GM18511 (cell line): ENCODE measurements around the gene MB.

Source experiments
- ATAC-seq: cut with Tn5 transposase; IDR thresholded peaks from one replicate; pipeline ENCODE4 v1.9.1; 2021; ENCODE audit warnings: mild to moderate bottlenecking, moderate library complexity; ENCODE audit not compliant: unreplicated experiment

Gene MB

DNA sequence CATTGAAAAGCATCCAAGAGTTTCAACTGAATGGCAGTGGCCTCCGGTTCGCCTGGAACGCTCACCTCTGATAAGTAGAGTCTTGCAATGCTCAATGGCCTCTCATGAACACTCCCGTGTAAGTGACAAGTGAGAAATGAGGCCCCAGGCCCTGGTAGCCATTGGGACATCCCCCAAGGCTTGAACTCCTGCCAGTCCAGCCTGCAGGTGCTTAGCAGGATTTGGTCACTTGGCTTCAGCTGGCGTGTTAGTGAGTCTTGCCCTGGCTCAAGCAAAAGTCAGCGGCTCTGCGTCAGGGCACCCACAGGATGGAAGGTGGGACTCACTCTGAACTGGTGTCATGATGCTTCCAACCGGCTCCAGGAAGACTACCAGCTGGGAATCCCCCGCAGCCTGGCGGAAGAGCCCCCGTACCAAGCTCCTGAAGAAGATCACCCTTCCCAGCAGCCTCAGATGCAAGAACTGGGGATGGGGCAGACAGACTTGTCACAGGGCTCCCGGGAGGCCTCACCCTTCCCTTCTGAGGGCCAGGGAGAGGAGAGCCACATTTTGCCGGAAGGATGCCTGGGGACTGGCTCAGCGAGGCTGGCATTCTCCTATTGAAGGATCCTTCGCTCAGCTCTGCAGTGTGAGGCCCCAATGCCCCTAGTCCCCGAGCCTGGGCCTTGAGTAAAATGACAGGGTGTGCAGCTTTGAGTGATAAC, 19.3 kb downstream of the MB start:
- ATAC-seq: no peak

DNA sequence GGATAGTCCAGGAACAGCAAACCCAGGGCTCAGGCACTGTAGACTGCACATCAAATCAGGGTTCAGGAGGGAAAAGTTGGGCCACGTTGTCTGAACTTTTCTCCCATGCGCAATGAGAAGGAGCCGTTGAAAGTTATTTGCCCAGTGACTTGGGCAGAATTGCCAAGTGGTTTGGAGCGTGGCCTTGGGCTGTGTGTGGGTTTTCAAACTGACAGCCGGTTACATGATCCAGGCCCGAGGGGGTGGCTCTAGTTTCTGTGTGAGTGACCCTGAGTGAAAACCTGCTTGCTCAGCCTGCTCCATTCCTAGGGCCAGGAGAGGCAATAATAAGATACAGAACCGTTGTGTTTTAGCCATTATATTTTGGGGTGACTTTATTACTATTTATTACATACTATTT, 20.3 kb downstream of the MB start:
- ATAC-seq: no peak

DNA sequence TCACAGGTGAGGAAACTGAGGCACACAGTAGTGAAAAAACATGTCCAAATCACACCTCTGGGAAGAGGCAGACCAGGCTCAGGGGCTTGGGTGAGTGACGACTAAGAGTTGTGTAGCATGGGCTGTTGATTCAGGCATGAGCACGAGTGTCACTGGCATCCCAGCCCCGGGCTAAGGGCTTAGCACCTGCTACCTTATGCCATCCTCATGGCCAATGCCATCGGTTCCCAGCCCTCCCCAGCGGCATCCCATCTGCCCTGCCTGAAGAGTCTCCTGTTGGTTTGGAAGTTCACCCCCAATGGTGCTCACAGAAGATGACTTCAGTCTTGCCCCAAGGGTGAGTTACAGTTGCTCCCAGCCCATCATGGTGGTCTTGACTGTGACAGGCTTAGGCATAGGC, 22.4 kb downstream of the MB start:
- ATAC-seq: no peak

DNA sequence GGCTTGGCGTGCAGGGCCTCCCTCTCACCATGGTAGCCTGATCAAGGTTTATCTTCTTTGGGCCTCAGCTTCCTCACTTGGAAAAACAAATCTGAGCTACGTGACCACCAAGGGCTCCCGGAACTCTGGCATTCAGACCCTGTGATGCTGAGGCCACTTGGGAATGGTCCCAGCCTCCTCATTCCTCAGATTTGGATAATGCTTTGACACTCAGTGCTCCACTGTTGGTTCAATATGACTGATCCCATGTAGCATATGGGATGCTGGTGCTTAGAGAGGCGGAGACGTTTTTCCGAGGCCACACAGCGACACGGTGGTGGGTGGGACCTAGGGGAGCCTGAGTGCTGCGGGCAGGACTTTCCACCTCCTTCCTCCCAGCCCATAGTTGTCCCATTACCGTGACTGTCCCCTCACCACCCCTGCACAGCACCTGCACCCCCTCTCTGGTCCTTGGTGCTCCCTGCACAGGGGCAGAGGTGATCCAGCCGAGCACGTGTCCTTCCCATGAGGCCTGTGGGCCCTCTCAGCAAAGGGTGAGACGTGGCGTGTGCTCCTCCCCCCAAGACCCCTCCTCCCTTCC, 23.1 kb downstream of the MB start:
- no peak for ATAC-seq

DNA sequence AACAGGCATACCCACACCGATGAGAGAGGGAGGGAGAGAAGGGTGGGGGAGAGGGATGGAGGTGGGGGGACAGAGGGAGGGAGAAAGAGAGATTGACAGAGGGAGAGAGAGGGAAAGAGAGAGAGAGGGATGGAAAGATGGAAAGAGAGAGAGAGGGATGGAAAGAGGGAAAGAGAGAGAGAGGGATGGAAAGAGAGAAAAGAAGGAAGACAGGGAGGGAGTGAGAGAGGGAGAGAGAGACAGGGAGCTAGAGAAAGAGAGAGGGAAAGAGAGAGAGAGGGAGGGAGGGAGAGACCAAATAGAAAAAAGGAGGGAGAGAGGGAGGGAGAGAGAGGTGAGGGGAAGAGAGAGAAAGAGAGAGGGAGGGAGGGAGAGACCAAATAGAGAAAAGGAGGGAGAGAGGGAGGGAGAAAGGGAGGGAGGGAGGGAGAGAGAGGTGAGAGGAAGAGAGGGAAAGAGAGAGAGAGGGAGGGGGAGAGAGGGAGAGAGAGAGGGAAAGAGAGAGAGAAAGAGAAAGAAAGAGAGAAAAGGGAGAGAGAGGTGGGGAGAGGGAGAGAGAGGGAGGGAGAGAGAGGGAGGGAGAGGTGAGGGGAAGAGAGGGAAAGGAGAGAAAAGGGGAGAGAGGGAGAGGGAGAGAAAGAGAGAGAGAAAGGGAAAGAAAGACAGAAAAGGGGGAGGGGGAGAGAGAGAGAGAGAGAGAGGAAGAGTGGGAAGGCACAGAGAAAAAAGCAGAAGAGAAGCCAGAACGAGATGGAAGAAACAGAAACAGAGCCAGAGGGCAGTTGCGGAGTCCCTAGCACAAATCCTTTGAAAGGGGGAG, 23.8 kb downstream of the MB start:
- no peak for ATAC-seq

DNA sequence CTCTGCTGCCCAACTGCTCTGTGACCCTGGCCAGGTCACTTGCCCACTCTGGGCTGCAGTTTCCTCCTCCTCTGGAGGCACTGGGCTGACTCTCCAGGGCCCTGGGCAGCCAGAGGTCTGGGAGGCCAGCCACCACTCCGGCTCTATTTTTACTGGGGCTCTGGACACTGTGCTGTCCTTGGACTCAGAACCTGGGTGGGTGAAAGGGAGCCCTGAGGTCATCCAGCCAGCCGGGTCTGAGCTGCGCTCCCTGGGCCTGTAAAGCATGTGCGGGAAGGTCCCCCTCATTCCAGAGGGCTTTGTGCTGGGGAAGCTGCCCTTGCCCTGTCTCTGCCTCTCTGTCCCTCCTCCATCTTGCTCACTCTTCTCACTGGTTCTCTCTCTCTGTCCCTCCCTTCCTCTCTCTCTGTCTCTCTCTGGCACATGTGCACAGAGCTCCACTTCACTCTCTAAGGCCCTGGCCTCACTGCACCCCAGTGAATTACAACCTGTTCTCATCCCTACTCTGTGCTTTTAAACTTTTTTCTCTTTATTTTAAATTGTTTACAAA, 24.6 kb downstream of the MB start:
- no peak for ATAC-seq

DNA sequence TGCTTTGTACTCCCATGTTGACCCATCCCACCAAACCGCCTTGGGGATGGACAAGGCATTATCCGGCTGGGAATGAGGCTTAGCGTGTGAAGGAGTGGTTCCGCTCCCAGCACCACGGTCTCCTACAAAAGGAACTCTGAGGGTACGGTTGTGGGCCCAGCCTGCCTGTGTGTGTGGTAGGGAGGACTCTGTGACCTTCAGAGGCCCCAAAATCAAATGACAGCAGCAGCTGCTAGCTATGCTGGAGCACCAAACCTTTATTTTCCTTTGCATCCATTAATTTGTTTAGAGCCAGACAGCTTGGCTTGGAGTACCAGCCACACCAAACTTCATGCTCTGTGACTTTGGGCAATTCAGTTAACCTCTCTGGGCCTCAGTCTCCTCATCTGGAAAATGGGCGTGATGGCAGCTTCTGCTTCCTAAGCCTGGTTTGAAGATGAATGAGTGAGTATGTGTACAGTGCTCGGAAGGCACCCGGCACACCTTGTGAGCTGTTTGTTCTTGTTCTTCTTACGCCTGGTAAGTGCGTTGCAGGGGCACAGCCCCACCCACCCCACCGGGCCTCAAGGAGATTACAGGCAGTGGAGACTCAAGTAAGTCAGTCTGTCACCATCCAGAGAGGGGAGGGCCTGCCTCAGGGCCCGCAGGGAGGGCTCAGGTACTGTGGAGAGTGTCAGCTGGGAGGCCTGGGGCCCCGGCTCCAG, 25.3 kb downstream of the MB start:
- ATAC-seq: no peak

DNA sequence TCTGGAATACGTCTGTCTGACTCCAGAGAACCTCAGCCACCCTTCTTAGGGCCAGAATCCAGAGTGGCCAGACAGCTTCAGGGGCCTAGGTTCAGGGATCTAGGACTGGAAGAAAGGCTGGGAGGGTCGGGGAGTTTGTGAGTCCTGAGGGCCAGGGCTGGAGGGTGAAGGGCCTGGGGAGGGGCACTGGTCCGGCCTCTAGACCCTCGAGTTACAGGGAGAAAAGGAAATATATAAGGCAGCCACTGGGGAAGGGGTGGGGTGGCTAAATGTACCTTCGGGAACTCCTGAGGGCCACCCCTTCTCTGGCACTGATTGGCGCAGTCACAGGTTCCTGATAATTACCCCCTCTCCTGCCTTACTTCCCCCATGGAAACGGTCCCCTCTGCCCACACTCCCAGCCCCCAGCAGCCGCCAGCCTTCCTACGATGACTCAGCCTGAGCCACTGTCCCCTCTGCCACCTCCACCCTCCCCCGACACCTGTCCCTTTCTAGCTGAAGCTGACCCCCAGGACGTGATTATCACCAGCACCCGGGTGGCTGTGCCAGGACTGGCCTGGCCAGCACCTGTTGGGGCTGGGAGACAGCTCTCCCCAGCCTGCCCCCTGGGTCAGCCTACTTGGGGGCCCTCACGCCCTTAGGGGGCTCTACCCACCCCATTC, 26.4 kb downstream of the MB start:
- ATAC-seq: no peak

DNA sequence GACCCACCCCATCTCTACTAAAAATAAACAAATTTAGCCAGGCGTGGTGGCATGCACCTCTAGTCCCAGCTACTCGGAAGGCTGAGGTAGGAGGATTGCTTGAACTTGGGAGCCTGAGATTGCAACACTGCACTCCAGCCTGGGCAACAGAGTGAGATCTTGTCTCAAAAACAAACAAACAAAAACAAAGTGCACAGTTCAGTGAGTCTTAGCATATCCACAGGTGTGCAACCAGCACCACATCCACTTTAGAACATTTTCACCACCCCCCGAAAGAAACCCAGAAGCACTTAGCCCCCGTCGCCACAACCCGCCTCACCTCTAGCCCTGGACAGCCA, 27.4 kb downstream of the MB start:
- no peak for ATAC-seq

DNA sequence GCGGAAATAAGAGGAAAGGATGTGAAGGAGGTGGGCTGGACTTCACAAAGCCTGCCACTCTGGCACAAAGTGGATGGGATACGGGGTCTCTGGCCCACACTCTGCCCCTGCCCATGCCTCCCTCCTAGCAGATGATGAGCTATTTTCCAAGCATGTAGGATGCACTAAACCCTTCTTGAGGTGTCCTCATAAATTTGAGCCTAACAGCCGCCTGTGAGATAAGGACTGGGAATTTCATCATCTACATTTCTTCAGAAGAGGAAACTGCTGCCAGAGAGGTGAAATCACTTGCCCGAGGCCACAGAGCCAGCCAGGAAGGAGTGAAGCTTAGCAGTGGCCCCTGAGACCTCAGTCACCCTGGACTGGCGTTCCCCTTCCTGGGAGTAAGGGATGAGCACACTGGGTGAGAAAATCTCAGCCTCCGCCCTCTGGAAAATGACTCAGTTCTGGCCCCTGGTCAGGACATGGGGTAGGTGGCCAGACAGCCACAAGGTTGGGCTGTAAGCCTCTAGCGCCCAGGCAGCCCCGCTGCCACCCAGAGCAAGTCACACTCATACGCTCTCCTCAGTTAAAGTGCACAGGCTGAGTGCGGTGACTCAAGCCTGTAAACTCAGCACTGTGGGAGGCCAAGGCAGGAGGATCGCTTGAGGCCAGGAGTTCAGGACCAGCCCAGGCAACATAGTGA, 27.9 kb downstream of the MB start:
- no peak for ATAC-seq

DNA sequence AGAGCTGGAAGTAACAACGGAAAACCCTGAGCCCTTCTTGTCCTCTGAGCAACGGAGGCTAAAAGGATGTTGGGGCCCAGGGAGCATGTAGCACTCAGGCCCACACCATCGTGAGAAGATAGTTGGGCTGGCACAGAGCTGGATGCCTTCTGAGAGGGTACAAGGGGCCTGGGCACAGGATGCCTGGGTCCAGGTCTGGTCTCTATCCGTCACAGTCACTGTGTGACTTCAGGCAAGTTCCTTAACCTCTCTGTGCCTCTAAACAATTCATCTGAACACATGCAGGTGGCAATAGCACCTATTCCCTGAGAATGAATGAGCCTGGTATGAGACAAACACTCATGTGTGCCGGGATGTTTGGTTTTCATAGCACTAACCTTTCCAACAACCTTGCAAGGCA, 29.2 kb downstream of the MB start:
- ATAC-seq: no peak

DNA sequence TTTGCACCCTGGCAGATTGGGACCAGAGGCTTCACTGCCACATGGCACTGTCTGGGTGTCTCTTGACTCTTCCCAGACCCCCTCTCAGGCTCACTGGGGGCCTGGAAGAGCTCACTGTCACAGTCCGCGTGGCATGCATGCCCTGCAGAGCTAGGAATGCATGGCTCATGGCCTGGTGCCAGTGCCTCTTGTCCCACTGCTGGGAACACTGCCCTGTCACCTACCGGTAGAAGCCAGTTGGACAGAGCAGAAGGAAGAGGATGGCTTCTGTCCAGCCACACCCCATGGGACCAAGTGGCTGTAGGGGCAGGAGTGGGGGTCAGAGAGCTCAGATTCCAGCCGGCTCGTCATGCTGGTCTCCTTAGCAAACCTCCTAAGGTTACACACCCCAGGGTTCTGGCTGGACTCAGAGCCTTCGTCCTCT, 29.7 kb downstream of the MB start:
- no peak for ATAC-seq

DNA sequence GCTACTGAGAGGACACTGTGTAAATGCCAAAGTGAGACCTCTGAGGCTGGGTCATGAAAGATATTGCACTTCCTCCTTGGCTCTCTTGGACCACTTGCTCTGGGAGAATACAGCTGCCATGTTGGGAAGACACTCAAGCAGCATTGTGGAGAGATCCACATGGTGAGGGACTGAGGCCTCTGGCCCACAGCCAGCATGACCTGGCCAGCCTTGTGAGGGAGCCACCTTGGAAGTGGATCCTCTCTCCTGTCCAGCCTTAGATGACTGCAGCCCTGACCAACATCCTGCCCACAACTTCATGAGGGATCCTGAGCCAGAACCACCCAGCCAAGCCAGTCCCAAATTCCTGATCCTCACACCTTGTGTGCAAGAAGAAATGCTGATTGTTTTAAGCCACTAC, 30.4 kb downstream of the MB start:
- ATAC-seq: no peak

DNA sequence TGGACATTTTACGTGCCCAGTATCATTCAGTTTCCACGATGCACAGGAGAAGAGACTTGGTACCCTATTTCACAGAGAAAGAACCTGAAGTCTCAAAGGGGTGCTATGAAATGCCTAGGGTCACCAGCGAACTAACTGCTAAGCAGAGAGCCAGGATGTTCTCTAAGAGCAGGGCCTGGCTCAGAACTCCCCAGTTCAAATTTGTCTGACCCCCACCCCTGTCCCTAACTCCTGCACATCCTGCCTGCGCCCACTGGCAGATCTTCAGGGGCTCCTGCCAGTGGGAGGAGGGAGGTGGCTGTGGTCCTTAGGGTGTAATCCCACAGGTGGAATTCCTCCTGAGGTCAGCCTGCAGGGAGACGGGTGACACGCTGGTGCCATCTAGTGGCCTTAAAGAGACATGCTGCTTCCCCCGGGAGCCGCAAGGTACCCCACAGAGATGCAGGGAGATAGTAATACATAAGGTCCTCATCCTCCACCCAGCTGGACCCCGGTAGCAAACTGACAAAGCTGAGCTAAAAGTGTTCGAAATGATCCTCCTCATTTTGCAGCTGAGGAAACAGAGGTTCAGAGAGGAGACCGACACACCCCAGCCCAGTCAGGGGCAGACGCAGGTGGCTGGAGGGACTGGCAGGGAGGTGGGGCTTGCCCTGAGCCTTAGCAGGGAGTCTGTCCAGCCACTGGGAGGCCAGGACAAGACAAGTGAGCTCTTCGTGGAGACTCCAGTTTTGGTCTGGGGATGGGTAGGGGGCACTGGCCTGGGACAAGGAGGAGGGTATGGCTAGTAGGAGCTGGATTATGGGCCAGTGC, 34.1 kb downstream of the MB start:
- ATAC-seq: no peak

DNA sequence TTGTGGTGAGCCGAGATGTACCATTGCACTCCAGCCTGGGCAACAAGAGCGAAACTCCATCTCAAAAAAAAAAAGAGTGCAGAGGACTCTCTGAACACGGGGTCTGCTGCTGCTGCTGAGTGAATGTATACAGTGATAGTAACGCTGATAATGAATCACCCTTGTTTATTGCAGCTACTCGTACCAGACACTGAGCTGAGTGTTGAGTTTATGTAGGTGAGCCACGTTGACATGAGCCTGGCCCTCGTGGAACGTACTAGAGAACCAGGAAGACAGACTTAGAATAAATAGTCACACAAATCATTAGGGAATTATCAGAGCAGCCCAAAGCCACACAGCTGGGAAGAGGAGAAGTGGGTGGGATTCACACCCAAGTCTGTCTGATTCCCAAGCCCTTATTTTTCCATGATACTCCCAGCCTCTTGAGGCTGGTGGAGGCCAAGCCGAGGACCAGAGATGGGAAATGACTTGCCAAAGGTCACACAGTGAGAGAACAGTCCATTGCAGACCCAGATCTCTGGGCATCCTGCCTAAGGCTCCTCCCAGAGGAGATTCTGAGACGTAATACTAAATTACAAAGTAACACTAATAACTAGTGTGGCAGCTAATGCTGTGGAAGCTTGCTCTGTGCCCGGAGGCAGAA, 34.8 kb downstream of the MB start:
- no peak for ATAC-seq

DNA sequence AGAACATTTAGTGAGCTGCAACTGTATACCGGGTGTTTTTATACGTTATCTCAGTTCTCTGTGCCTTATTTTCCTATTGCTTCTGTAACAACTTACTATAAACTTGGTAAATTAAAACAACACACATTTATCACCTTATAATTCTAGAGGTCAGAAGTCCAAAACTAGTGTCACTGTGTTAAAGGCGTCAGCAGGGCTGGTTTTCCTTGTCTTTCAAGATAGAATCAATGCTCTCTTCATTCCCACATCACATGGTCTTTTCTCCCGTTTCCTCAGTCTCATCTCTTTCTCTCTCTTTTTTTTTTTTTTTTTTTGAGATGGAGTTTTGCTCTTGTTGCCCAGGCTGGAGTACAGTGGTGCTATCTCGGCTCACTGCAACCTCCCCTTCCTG, 36.1 kb downstream of the MB start:
- ATAC-seq: no peak

DNA sequence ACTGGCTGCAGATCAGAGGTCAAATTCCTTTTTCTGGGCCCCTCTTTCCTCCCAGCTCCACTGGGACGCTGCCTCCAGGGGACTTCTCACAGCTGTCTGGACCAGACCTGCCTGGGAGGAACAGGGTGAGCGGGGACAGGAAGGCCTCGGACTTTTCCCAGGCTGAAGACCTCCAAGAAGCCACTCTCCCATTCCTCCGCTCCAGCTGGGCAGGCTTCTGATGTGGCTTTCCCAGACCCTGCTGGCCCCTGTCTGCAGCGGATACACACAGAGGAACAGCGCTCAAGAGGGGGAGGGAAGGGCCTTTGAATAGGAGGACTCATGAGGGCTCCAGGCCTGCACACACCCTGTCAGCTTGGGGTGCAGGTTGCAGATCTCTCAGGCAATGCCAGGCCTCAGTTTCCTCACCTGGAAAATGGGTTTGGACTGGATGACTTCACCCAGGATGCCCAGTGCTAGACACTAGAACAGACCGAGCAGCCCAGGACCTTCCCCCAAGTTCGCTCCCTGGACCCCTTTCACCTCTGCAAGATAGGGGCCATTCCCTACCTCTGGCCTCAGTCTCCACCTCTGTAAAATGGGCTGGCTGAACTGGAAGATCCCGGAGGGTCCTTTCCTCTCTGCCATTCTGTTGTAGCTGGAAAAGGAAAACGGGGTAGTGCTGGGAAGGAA, 36.6 kb downstream of the MB start:
- no peak for ATAC-seq

DNA sequence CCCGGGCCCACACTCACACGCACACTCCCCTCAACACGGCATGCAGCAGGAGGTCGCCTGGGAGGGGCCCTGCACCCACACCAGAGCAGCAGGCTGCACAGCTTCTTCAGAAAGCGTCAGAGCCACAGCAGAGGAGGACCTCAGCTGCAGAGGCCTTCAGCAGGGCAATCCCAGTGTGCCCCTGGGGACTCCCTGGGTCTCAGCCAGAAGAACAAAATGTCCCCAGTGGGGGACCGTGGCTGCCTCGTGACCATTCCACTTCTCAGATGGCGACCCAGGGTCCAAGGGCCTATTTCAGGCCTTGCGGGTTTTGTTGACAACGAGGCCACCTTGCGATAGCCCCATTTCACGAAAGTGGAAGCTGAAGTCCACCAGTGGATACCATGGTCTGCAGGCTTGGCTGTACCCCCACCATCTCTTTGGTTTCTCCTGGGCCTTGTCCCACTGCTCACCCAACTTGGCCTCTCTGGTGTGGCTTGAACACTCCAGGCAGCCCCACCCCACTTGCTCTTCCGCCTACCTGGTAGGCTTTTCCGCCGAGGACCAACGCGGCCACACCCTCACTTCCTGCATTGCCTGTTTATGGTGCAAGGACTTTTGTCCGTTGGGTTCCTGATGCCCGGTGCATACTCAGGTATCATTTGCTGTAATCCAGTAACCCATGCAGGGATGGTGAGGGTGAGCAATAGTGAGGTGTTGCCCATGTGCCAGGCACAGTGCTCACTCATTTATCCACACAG, 38.1 kb downstream of the MB start:
- no peak for ATAC-seq
